Panc1 (cell line): ENCODE results near the gene ZHX3.

Experiments used
- CTCF ChIP-seq: fragments of 450-650 bp; IDR thresholded peaks from 2 replicates; pipeline ENCODE4 v1.5.1; 2017; ENCODE audit warnings: mild to moderate bottlenecking
- POLR2AphosphoS5 ChIP-seq: IDR thresholded peaks from 2 replicates; pipeline ENCODE4 v1.6.1; 2012; ENCODE audit warnings: mild to moderate bottlenecking, low read depth, low read length, moderate library complexity
- REST ChIP-seq, 2 experiments: IDR thresholded peaks; 2 replicates each; pipeline ENCODE4 v1.6.1; 2011 to 2012; ENCODE audit warnings: low read depth in 2 of 2, control low read depth in 1 of 2, low read length in 1 of 2, mild to moderate bottlenecking in 1 of 2, moderate library complexity in 1 of 2; ENCODE audit not compliant: insufficient read depth in 1 of 2
- TCF7L2 ChIP-seq: IDR thresholded peaks from 2 replicates; pipeline ENCODE4 v1.6.1; 2011; ENCODE audit warnings: mild to moderate bottlenecking, low read depth, low read length, inconsistent platforms

GRCh38 chr20:41299899-41300298, 17.6 kb downstream of the ZHX3 start:
- no peak for TF ChIP-seq TCF7L2
- TF ChIP-seq CTCF: no peak
- no peak for TF ChIP-seq POLR2AphosphoS5
- TF ChIP-seq REST (IDR thresholded peaks at IDR 0.05; ENCODE audit: insufficient read depth in 1 of 2, low read depth in 2 of 2, low read length in 1 of 2): no peak
